ENCODE results near the gene SPDEF. TPM values are rescaled to one million over a fixed set of nuclear protein-coding genes. Genes with fewer than 3 reads are reported as not detected.

The SPDEF gene
- polyA plus RNA-seq, 1 experiment, result 0.04 TPM

- H3K27me3 ChIP-seq (ENCODE audit: control insufficient read depth, insufficient read depth, low read length), result peaks cover 12% of the 10 kb centered on the region
- no peak overlapping the region for H3K27ac ChIP-seq (ENCODE audit: low read depth, low read length)
- CTCF ChIA-PET, result interaction anchor here (0.8 kb wide), 1 partner anchor 79 kb away, joined by 3 read pairs; no protein-coding TSS in a partner anchor
- H3K9me3 ChIP-seq (ENCODE audit: control insufficient read depth, insufficient read depth, low read length), result no peaks in the 10 kb centered on the region; the same call in 1 of the 2 replicates
- no peak overlapping the region for H3K4me3 ChIP-seq (ENCODE audit: low read depth, low read length)
- DNase-seq (ENCODE audit: low read depth, low spot score), result no peak
- POLR2A ChIA-PET, result interaction anchor here (1.4 kb wide), 1 partner anchor 105 kb away, joined by 4 read pairs; the partner anchor contains the start of gene RPS10
- TF ChIP-seq, protein P1, sequence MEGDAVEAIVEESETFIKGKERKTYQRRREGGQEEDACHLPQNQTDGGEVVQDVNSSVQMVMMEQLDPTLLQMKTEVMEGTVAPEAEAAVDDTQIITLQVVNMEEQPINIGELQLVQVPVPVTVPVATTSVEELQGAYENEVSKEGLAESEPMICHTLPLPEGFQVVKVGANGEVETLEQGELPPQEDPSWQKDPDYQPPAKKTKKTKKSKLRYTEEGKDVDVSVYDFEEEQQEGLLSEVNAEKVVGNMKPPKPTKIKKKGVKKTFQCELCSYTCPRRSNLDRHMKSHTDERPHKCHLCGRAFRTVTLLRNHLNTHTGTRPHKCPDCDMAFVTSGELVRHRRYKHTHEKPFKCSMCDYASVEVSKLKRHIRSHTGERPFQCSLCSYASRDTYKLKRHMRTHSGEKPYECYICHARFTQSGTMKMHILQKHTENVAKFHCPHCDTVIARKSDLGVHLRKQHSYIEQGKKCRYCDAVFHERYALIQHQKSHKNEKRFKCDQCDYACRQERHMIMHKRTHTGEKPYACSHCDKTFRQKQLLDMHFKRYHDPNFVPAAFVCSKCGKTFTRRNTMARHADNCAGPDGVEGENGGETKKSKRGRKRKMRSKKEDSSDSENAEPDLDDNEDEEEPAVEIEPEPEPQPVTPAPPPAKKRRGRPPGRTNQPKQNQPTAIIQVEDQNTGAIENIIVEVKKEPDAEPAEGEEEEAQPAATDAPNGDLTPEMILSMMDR (IDR thresholded peaks at IDR 0.05; ENCODE audit: low read depth, low read length), result no peak
Measured at GRCh38 chr6:34530753-34531365, 25.3 kb downstream of the SPDEF start.

GRCh38 chr6:34529665-34530327 is 26.3 kb downstream of the SPDEF start:
- ChIA-PET POLR2A (no interaction called here), CTCF (interaction anchor here (0.6 to 0.7 kb wide), 2 partner anchors 80 to 259 kb away, joined by 3 read pairs; no protein-coding TSS in a partner anchor)
- no peak overlapping the region for H3K27ac ChIP-seq (ENCODE audit: low read depth, low read length)
- H3K4me3 ChIP-seq (ENCODE audit: low read depth, low read length), result no peak overlapping the region
- no peaks in the 10 kb centered on the region; the same call in 1 of the 2 replicates for H3K9me3 ChIP-seq (ENCODE audit: control insufficient read depth, insufficient read depth, low read length)
- no peak for DNase-seq (ENCODE audit: low read depth, low spot score)
- H3K27me3 ChIP-seq (ENCODE audit: control insufficient read depth, insufficient read depth, low read length), result peaks cover 11% of the 10 kb centered on the region
- TF ChIP-seq, protein P1 (IDR thresholded peaks at IDR 0.05; ENCODE audit: low read depth, low read length), result no peak

DNA sequence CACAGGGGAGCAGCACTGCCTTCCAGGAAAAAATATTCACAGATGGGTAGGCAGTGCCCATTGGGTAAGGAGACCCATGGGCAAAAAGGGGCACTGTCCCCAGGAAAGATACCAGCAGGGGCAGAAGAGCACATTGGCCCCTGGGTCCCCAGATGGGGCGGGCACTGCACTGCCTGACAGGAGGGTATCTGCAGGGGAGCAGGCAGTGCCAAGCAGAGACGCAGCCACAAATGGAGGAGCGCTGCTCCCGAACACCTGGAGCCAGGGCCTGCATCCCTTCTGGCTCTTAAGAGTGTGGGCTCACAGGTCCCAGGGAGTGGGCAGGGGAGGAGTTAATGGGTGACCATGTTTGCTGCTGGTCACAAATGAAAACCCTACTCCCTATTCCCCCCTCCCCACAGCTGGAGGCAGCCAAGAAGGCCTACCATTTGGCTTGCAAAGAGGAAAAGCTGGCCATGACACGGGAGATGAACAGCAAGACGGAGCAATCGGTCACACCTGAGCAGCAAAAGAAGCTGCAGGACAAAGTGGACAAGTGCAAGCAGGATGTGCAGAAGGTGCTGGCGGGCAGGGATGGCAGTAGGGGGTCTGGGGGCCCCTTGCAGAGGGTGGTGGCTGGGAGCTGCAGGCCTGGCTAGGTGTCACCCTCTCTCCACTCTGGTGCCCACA is 27.0 kb downstream of the SPDEF start:
- H3K27ac ChIP-seq (ENCODE audit: low read depth, low read length), result no peak overlapping the region
- H3K9me3 ChIP-seq (ENCODE audit: control insufficient read depth, insufficient read depth, low read length), result no peaks in the 10 kb centered on the region; the same call in 1 of the 2 replicates
- no peak overlapping the region for H3K4me3 ChIP-seq (ENCODE audit: low read depth, low read length)
- H3K27me3 ChIP-seq (ENCODE audit: control insufficient read depth, insufficient read depth, low read length), result peaks cover 12% of the 10 kb centered on the region
- CTCF ChIA-PET, result interaction anchor here (0.6 to 0.7 kb wide), 2 partner anchors 81 to 258 kb away, joined by 3 read pairs; no protein-coding TSS in a partner anchor
- DNase-seq (ENCODE audit: low read depth, low spot score), result no peak
- POLR2A ChIA-PET, result no interaction called here
- TF ChIP-seq, protein P1 (IDR thresholded peaks at IDR 0.05; ENCODE audit: low read depth, low read length), result no peak

DNA sequence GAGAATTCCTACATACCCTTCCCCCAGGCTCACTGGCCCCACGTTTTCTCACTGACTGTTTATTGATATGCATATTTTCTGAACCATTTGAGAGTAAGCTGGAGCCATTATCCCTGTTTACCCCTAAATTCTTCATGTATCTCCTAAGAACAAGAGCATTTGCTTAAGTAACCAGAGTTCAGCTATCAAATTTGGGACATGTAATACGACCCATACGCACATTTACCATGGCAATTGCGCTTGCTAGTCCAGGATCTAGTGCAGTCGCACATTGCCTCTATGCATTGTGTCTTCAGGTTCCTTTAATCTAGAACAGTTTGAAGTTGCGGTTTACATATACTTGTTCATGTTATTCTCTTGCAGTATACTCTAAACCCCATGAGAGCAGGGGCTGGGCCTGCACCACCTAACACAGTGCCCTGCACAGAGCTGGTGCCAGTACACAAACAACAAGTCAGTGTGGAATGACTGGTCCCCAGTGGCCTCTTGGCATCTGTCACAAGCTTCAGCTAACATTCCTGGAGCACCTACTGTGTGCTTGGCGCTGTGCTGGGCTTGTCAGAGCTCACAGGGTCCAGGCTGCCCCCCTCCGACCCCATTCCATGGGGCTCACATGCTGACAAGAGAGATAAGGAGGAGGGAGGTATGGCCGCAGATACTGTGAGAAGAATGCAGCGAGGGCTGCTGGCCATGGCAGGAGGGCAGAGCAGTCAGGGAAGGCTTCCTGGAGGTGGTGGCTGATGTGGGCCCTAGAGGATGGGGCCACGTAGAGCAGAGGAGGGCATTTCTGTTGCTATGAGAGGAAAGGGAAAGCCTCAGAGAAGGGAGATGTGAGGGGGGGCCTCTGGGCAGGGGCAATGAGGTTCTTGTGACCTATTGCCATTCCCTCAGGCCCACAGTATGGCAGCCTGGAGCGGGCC is 28.1 kb downstream of the SPDEF start:
- ChIA-PET CTCF (interaction anchor here (0.7 to 2.6 kb wide), 9 partner anchors 16 to 365 kb away, joined by 3 to 22 read pairs (median 3); no protein-coding TSS in a partner anchor), POLR2A (interaction anchor here (0.7 kb wide), 1 partner anchor 353 kb away, joined by 3 read pairs; no protein-coding TSS in a partner anchor)
- no peak for DNase-seq (ENCODE audit: low read depth, low spot score)

More for the DNA sequence above, 28.1 kb downstream of the SPDEF start:
- H3K27ac ChIP-seq (ENCODE audit: low read depth, low read length), result no peak overlapping the region
- TF ChIP-seq, protein P1 (IDR thresholded peaks at IDR 0.05; ENCODE audit: low read depth, low read length), result no peak
- H3K9me3 ChIP-seq (ENCODE audit: control insufficient read depth, insufficient read depth, low read length), result no peaks in the 10 kb centered on the region; the same call in 1 of the 2 replicates
- H3K4me3 ChIP-seq (ENCODE audit: low read depth, low read length), result no peak overlapping the region
- peaks cover 10% of the 10 kb centered on the region for H3K27me3 ChIP-seq (ENCODE audit: control insufficient read depth, insufficient read depth, low read length)

Data from AG04450 (cell line).